ENCODE measurements around the gene HOXD13. TPM values are rescaled to one million over a fixed set of nuclear protein-coding genes. Genes with fewer than 3 reads are reported as not detected.

HOXD13 gene
- total RNA-seq, 1 donor from 2014 or later, result not detected

DNA sequence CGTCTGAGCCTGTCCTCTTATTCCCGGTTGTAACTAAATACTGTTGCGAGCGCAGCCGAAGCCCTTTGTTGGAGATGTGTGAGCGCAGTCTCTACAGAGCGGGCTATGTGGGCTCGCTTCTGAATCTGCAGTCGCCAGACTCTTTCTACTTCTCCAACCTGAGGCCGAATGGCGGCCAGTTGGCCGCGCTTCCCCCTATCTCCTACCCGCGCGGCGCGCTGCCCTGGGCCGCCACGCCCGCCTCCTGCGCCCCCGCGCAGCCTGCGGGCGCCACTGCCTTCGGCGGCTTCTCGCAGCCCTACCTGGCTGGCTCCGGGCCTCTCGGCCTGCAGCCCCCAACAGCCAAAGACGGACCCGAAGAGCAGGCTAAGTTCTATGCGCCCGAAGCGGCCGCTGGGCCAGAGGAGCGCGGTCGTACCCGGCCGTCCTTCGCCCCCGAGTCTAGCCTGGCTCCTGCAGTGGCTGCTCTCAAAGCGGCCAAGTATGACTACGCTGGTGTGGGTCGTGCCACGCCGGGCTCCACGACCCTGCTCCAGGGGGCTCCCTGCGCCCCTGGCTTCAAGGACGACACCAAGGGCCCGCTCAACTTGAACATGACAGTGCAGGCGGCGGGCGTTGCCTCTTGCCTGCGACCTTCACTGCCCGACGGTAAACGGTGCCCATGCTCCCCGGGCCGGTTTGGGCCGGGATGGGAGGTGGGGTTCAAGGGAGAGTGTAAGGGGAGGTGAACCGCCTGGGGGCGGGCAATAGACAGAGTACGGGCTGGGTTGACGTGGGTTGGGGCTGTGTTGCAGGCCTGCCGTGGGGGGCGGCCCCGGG is 7.4 kb downstream of the HOXD13 start, which contains the start of gene HOXD12:
TSS of gene HOXD12 (plus strand) at position 68 of the 819 bp plus-strand sequence. CDS start at position 75, 7 bp downstream.
- no peaks in the 10 kb centered on the region for H3K36me3 ChIP-seq
- no peak within 1 kb of the TSS for H3K4me3 ChIP-seq
- DNase-seq, result no peak
- intact Hi-C loops (cut with micrococcal nuclease), result no loop called here
- no peaks in the 10 kb centered on the region for H3K9me3 ChIP-seq (replicated peaks)
- TF ChIP-seq, protein P1, sequence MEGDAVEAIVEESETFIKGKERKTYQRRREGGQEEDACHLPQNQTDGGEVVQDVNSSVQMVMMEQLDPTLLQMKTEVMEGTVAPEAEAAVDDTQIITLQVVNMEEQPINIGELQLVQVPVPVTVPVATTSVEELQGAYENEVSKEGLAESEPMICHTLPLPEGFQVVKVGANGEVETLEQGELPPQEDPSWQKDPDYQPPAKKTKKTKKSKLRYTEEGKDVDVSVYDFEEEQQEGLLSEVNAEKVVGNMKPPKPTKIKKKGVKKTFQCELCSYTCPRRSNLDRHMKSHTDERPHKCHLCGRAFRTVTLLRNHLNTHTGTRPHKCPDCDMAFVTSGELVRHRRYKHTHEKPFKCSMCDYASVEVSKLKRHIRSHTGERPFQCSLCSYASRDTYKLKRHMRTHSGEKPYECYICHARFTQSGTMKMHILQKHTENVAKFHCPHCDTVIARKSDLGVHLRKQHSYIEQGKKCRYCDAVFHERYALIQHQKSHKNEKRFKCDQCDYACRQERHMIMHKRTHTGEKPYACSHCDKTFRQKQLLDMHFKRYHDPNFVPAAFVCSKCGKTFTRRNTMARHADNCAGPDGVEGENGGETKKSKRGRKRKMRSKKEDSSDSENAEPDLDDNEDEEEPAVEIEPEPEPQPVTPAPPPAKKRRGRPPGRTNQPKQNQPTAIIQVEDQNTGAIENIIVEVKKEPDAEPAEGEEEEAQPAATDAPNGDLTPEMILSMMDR (IDR thresholded peaks at IDR 0.05; ENCODE audit: borderline replicate concordance), result no peak
- H3K27ac ChIP-seq (replicated peaks), result no peak within 1 kb of the TSS
- peaks cover 49% of the 10 kb centered on the region for H3K4me1 ChIP-seq
- peaks cover 100% of the 10 kb centered on the region for H3K27me3 ChIP-seq (ENCODE audit: low read depth)

GRCh38 chr2:176100547-176101140 is 8.1 kb downstream of the HOXD13 start:
- TF ChIP-seq, protein P1 (IDR thresholded peaks at IDR 0.05; ENCODE audit: borderline replicate concordance), result no peak
- H3K36me3 ChIP-seq, result no peaks in the 10 kb centered on the region
- DNase-seq, result no peak
- peaks cover 51% of the 10 kb centered on the region for H3K4me1 ChIP-seq
- peaks cover 100% of the 10 kb centered on the region for H3K27me3 ChIP-seq (ENCODE audit: low read depth)
- no peak overlapping the region for H3K27ac ChIP-seq (replicated peaks)
- no peak overlapping the region for H3K4me3 ChIP-seq
- H3K9me3 ChIP-seq (replicated peaks), result no peaks in the 10 kb centered on the region
- intact Hi-C loops (cut with micrococcal nuclease), result no loop called here

DNA sequence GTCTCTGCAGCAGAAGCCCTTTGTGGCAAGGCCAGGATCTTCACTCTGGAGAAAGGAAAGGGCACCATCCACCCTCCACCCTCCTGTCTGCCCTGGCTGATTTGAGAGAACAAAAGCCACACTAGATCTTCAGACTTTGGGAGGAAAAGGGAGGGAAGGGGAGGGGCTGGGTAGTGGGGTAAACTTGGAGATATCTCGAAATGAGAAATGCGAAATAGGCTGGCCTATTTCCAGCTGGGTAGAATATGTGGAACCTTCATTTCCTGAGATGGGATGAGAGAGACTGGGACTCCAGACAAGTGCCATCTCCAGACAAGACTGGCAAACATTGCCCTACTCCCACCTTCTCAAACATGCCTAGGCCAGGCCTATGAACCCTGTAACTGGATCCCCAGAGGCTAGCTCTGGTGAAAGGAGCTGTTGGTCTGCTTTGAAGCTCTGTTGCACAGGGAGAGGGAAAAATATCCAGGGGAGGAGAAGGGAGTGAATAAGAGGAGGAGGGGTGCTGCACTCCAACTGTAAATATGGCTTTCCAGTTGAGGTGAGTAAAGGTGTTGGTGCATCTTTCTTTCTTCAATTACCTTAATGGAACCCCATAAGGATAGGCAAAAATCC is 8.8 kb downstream of the HOXD13 start:
- intact Hi-C loops (cut with micrococcal nuclease), result no loop called here
- Histone ChIP-seq H3K9me3 (replicated peaks) (no peaks in the 10 kb centered on the region), H3K36me3 (no peaks in the 10 kb centered on the region), H3K27ac (replicated peaks) (no peak overlapping the region), H3K27me3 (ENCODE audit: low read depth) (peaks cover 100% of the 10 kb centered on the region), H3K4me3 (no peak overlapping the region), H3K4me1 (peaks cover 51% of the 10 kb centered on the region)
- DNase-seq, result no peak
- TF ChIP-seq, protein P1 (IDR thresholded peaks at IDR 0.05; ENCODE audit: borderline replicate concordance), result no peak

GRCh38 chr2:176101842-176102241 is 9.3 kb downstream of the HOXD13 start:
- Histone ChIP-seq H3K4me3 (no peak overlapping the region), H3K9me3 (replicated peaks) (no peaks in the 10 kb centered on the region), H3K27me3 (ENCODE audit: low read depth) (peaks cover 100% of the 10 kb centered on the region), H3K27ac (replicated peaks) (no peak overlapping the region), H3K4me1 (peaks cover 51% of the 10 kb centered on the region), H3K36me3 (no peaks in the 10 kb centered on the region)
- intact Hi-C loops (cut with micrococcal nuclease), result no loop called here
- DNase-seq, result no peak
- TF ChIP-seq, protein P1 (IDR thresholded peaks at IDR 0.05; ENCODE audit: borderline replicate concordance), result no peak

DNA sequence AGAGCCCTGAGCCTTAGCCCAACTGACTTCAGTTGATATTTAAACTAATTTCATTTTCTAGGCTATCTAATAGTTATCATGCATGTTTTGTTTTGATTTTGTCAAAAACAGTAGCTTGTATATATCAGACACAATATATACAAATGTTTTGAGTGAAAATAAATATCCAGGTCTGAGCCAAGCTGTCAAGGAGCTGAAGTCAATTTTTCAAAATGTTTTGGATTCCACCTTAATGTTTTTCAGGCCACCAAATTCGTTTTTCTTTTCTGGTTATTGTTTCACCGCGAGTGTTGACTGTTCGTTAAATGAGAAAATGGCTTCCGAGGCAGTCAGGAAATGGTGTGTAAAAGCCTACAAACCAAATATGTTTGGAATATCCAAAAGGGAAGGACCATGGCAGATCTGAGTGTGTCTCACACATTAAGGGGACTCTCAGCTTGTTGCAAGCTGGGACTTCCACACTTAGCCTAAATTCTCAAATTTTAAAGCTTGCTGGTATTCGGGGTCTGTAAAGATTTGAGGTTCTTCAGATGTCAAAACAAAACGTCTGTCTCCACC is 9.9 kb downstream of the HOXD13 start:
- no peak overlapping the region for H3K4me3 ChIP-seq
- H3K36me3 ChIP-seq, result no peaks in the 10 kb centered on the region
- H3K9me3 ChIP-seq (replicated peaks), result no peaks in the 10 kb centered on the region
- peaks cover 51% of the 10 kb centered on the region for H3K4me1 ChIP-seq
- DNase-seq, result no peak
- TF ChIP-seq, protein P1 (IDR thresholded peaks at IDR 0.05; ENCODE audit: borderline replicate concordance), result no peak
- no peak overlapping the region for H3K27ac ChIP-seq (replicated peaks)
- H3K27me3 ChIP-seq (ENCODE audit: low read depth), result peaks cover 100% of the 10 kb centered on the region
- intact Hi-C loops (cut with micrococcal nuclease), result no loop called here

Data from left ventricle myocardium inferior (tissue), 1 donor.